ENCODE measurements around the gene DPYSL4.

DNA sequence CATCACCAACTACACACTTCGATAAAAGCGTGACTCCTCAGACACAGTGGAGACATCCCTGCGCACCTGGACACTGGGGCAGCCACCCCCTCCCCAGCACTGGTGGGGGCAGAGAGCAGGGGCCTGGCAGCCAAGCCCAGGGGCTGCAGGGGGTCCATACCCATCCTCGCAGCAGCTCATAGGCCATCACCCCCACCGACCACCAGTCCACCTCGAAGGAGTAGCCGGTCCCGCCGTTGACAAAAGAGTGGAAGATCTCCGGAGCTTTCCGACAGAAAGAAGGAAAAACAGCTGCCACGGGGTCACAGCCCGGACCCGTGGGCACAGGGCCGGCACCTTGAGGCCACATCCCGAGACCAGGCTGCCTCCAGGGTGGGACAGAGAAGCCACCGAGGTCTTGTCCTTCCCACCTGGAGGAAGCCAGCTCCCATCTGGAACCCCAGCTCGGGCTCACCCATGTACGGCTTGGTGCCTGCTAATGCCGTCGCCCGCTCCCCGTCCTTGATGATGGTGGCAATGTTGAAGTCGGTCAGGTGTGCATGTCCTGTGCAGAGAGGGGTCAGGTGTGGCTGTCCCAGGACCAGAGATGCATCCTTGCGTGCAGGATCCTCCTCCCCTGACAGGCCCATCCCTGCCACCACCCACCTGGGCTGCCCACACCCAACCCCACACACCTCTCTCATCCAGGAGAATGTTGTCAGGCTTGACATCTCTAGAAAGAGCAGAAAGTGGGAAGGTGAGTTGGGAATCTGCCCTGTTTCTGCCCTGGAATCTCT, 38.5 kb downstream of the DPYSL4 start:
- TF ChIP-seq, protein P1, sequence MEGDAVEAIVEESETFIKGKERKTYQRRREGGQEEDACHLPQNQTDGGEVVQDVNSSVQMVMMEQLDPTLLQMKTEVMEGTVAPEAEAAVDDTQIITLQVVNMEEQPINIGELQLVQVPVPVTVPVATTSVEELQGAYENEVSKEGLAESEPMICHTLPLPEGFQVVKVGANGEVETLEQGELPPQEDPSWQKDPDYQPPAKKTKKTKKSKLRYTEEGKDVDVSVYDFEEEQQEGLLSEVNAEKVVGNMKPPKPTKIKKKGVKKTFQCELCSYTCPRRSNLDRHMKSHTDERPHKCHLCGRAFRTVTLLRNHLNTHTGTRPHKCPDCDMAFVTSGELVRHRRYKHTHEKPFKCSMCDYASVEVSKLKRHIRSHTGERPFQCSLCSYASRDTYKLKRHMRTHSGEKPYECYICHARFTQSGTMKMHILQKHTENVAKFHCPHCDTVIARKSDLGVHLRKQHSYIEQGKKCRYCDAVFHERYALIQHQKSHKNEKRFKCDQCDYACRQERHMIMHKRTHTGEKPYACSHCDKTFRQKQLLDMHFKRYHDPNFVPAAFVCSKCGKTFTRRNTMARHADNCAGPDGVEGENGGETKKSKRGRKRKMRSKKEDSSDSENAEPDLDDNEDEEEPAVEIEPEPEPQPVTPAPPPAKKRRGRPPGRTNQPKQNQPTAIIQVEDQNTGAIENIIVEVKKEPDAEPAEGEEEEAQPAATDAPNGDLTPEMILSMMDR (IDR thresholded peaks at IDR 0.05), result no peak
- TF ChIP-seq POLR2A (IDR thresholded peaks at IDR 0.05), result no peak

Data from right lobe of liver (tissue), 4 donors.